Left lung (tissue), 10 donors: Measurements from ENCODE around the gene AUTS2. TPM values are rescaled to one million over a fixed set of nuclear protein-coding genes. Genes with fewer than 3 reads are reported as not detected.

Experiments used
- ATAC-seq: fragments of 200-7000 bp; cut with Tn5 transposase; one replicate; pipeline ENCODE4 v1.9.1; 2020; ENCODE audit warnings: moderate library complexity
- DNase-seq, 4 donors: peaks; one replicate each; pipeline ENCODE4 v3.0.0-alpha.2; 2013 to 2020
- H3K27ac ChIP-seq, 2 donors: fragments of 200-600 bp; sonication (generic) in 1 of 2; one replicate each; pipeline versions ENCODE4 v1.5.0 to v1.8.0; 2020 to 2021
- H3K27me3 ChIP-seq, 2 donors: fragments of 200-600 bp; sonication (generic) in 1 of 2; one replicate each; pipeline versions ENCODE4 v1.5.0 to v1.8.0; 2020 to 2021
- H3K36me3 ChIP-seq, 2 donors: fragments of 200-600 bp; sonication (generic) in 1 of 2; one replicate each; pipeline versions ENCODE4 v1.5.0 to v1.8.0; 2020 to 2021
- H3K4me1 ChIP-seq, 2 donors: fragments of 200-600 bp; one replicate each; pipeline ENCODE4 v1.8.0; 2021
- H3K4me3 ChIP-seq, 2 donors: fragments of 200-600 bp; sonication (generic) in 1 of 2; one replicate each; pipeline versions ENCODE4 v1.5.0 to v1.8.0; 2020 to 2021; ENCODE audit warnings: mild to moderate bottlenecking in 1 of 2
- H3K9me3 ChIP-seq, 2 donors: fragments of 200-600 bp; sonication (generic) in 1 of 2; one replicate each; pipeline versions ENCODE4 v1.5.0 to v1.8.0; 2020 to 2021
- intact Hi-C, 2 donors: fragments of 100-400 bp; cut with DNase I; formaldehyde crosslinking; loops; one replicate each; pipeline versions ENCODE4 v1.11.2 to v1.14.2; 2022
- polyA plus RNA-seq, 6 donors: library from polyadenylated mRNA; unstranded; fragments of 120-200 nt; gene quantifications; one replicate each; pipeline ENCODE4 v1.2.1, GENCODE V29; 2013; ENCODE audit not compliant: insufficient read length in 6 of 6
- total RNA-seq, 2 donors: library from RNA; stranded (reverse); fragmentation: NEBNext Ultra II Directional; extraction: Animal tissue kit (Norgen Biotek cat#: 25700); gene quantifications; one replicate each; pipeline ENCODE4 v1.2.1, GENCODE V29; 2021
- TF ChIP-seq, protein P1 (sequence below), 2 donors: fragments of 200-600 bp; sonication (generic) in 1 of 2; IDR thresholded peaks; one replicate each; pipeline versions ENCODE4 v1.5.0 to v1.8.0; 2021; ENCODE audit warnings: antibody characterized with exemption in 2 of 2
- donor health status: DM: no; HTN: yes; CAD: no.
- donor health status: DM: no; HTN: no; CAD: no.

AUTS2 gene
- total and polyA plus RNA-seq, 8 donors = 40.4 to 119 (median 103) TPM

DNA sequence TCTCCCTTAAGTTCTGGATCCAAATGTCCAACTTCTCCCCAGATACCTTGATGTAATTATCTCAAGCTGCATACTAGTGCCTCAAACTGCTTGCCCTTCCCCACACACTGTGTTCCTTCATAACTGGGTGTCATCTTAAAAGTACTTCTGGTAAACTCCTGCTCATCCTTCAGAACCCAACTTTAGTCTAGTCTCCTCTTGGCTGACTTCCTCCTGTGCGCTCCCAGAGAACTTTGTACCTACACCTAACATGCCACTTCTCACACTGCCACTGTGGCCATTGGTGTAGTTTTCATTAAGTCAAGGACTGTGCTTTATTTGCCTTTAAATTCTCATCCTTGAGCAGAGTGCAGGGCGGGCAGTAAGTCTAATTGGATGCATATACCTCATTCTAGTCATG is 958.5 kb downstream of the AUTS2 start:
- DNase-seq = no peak
- Histone ChIP-seq H3K36me3 (no peaks in the 10 kb centered on the region), H3K27ac (no peak overlapping the region), H3K4me1 (no peaks in the 10 kb centered on the region), H3K27me3 (no peaks in the 10 kb centered on the region), H3K9me3 (no peaks in the 10 kb centered on the region), H3K4me3 (no peak overlapping the region)
- ATAC-seq = no peak
- TF ChIP-seq, protein P1, sequence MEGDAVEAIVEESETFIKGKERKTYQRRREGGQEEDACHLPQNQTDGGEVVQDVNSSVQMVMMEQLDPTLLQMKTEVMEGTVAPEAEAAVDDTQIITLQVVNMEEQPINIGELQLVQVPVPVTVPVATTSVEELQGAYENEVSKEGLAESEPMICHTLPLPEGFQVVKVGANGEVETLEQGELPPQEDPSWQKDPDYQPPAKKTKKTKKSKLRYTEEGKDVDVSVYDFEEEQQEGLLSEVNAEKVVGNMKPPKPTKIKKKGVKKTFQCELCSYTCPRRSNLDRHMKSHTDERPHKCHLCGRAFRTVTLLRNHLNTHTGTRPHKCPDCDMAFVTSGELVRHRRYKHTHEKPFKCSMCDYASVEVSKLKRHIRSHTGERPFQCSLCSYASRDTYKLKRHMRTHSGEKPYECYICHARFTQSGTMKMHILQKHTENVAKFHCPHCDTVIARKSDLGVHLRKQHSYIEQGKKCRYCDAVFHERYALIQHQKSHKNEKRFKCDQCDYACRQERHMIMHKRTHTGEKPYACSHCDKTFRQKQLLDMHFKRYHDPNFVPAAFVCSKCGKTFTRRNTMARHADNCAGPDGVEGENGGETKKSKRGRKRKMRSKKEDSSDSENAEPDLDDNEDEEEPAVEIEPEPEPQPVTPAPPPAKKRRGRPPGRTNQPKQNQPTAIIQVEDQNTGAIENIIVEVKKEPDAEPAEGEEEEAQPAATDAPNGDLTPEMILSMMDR (IDR thresholded peaks at IDR 0.05) = no peak
- intact Hi-C loops = no loop called here

DNA sequence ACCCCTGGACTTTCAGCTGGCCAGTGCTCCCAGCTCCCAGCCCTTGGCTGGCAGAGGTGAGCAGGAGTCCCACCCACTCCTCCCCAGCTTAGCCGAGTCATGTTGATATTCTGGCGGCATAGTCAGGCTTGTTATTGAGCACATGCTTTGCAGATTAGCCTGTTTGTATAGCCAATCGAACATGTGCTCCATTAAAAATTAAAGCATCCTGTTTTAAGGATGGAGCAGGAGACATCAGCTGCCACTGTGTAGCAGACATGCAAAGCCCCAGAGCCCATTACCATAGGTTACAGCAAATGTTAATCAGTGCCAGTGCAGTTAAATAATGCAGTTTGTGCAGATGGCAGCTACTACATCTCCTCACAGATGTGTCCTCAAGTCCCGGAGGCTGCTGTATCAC is 959.1 kb downstream of the AUTS2 start:
- ATAC-seq = no peak
- no peak overlapping the region for H3K4me3 ChIP-seq

DNA sequence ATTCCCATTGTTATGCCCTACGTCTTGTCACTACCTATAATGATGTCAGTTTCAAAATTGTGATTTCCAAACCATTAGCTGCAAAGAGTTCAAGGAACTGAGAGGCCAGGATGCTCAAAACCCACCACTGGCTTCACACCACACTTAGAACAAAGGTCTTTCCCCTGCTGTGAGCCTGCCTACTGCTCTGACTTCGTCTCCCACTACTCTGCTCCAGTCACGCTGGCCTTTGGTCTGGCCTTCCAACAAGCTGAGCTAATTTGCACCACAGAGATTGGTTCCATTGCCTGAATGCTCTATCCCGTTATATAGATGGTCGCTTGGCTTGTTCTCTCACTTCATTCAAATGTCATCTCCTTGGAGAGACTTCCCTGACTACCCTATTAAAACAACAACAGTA is 961.5 kb downstream of the AUTS2 start:
- TF ChIP-seq, protein P1 (IDR thresholded peaks at IDR 0.05) = no peak
- H3K9me3 ChIP-seq = no peaks in the 10 kb centered on the region
- no peak overlapping the region for H3K4me3 ChIP-seq
- ATAC-seq (no peak), DNase-seq (no peak)
- intact Hi-C loops = no loop called here
- no peak overlapping the region for H3K27ac ChIP-seq
- no peaks in the 10 kb centered on the region for H3K4me1 ChIP-seq
- no peaks in the 10 kb centered on the region for H3K36me3 ChIP-seq
- no peaks in the 10 kb centered on the region for H3K27me3 ChIP-seq

More for the DNA sequence above, 959.1 kb downstream of the AUTS2 start:
- no peaks in the 10 kb centered on the region for H3K27me3 ChIP-seq
- H3K9me3 ChIP-seq = no peaks in the 10 kb centered on the region
- DNase-seq = no peak
- no peaks in the 10 kb centered on the region for H3K4me1 ChIP-seq
- intact Hi-C loops = no loop called here
- H3K36me3 ChIP-seq = no peaks in the 10 kb centered on the region
- no peak overlapping the region for H3K27ac ChIP-seq
- TF ChIP-seq, protein P1 (IDR thresholded peaks at IDR 0.05) = no peak

DNA sequence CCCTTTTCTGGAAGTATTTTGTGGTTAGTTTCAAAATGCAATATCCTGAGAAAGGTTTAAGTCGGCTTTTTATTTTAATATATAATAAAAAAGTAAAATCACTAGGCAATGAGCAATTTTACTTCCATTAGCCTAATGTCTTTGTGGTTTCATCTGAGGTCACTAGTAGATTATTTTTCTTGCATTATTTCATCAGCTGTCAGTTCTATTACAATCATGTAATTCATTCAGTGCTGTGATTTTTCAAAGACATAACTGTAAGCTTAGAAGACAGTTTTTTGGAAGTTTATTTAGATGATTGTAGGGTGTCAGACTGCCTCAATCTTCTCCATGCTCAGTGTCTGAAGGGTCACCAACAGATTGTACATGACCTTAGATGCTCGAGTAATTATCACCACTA is 965.7 kb downstream of the AUTS2 start:
- no peak overlapping the region for H3K27ac ChIP-seq
- H3K4me3 ChIP-seq = no peak overlapping the region
- no peaks in the 10 kb centered on the region for H3K27me3 ChIP-seq
- H3K36me3 ChIP-seq = no peaks in the 10 kb centered on the region
- ATAC-seq (no peak), DNase-seq (no peak)
- H3K9me3 ChIP-seq = no peaks in the 10 kb centered on the region
- intact Hi-C loops = no loop called here
- TF ChIP-seq, protein P1 (IDR thresholded peaks at IDR 0.05) = no peak
- H3K4me1 ChIP-seq = no peaks in the 10 kb centered on the region

DNA sequence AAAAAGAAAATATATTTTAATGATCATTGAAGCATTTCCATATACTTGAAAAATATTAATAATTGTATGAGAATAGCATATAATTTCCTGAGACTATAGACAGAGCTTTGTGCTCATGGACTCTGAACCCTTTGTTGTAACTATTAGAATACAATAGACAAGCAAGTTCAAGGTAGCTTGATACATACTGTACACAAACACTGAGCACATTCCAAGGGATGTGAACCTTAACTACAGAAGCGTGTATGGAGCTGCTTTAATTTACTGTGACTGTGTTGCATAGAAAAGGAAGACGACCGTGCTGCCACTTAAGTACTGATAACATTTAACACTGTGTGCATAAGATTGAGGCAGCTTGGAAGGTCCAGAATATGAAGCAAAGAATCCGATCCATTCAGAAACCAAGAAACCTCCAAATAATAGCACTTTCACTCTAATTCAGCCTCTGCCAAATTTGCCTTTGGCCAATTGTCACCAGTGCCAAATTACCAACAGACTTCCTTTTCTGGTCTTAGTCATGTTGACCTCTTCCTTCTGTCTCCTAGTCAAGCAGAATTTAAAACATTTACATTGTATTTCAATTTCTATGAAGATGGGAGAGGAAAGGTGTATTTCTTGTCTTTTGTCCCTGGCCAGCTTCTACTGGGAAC is 967.6 kb downstream of the AUTS2 start:
- H3K9me3 ChIP-seq = no peaks in the 10 kb centered on the region
- no peaks in the 10 kb centered on the region for H3K27me3 ChIP-seq
- no peak overlapping the region for H3K4me3 ChIP-seq
- TF ChIP-seq, protein P1 (IDR thresholded peaks at IDR 0.05) = no peak
- intact Hi-C loops = no loop called here
- no peak overlapping the region for H3K27ac ChIP-seq
- DNase-seq (no peak), ATAC-seq (no peak)
- no peaks in the 10 kb centered on the region for H3K36me3 ChIP-seq
- no peaks in the 10 kb centered on the region for H3K4me1 ChIP-seq
